ENCODE measurements around the gene PRF1. TPM values are rescaled to one million over a fixed set of nuclear protein-coding genes. Genes with fewer than 3 reads are reported as not detected.

PRF1 gene
- total and polyA plus RNA-seq, 2 donors (not counting 1 experiment from before 2014, with no cell fraction given) = 1.0 to 1.9 TPM

- POLR2A ChIA-PET = no interaction called here
- CTCF ChIA-PET = no interaction called here
- H3K4me1 ChIP-seq (ENCODE audit: control insufficient read depth in 2 of 2, insufficient read depth in 2 of 2, low read length in 2 of 2) = no peaks in the 10 kb centered on the region
Observed at GRCh38 chr10:70619271-70620019, 16.9 kb upstream of the PRF1 start.

More at GRCh38 chr10:70619271-70620019, 16.9 kb upstream of the PRF1 start:
- H3K4me3 ChIP-seq (ENCODE audit: control extremely low read depth in 1 of 5, extremely low read depth in 1 of 5, insufficient read depth in 1 of 5, low read depth in 2 of 5, low read length in 4 of 5) = no peak overlapping the region
- H4K20me1 ChIP-seq (ENCODE audit: control insufficient read depth, insufficient read depth, low read length, poor library complexity, severe bottlenecking) = no peaks in the 10 kb centered on the region
- H3K27ac ChIP-seq (ENCODE audit: low read length in 2 of 2) = no peak overlapping the region
- ATAC-seq (ENCODE audit: low read depth) (no peak), DNase-seq (no peak)
- no peak overlapping the region for H3K4me2 ChIP-seq (replicated peaks; ENCODE audit: low read depth, low read length, poor library complexity, severe bottlenecking)
- H3K27ac Mint-ChIP-seq = no peak overlapping the region
- H2AFZ ChIP-seq (ENCODE audit: insufficient read depth, low read depth, low read length, poor library complexity, severe bottlenecking) = no peak overlapping the region
- WGBS (ENCODE audit: insufficient coverage) = 86% methylated on average over 1 of the region's 4 CpGs
- H3K9me3 Mint-ChIP-seq (ENCODE audit: insufficient read depth) = peaks cover 11% of the 10 kb centered on the region
- intact Hi-C loops (cut with micrococcal nuclease) = no loop called here
- H3K4me3 Mint-ChIP-seq = no peak overlapping the region
- TF ChIP-seq CTCF (IDR thresholded peaks at IDR 0.05) = no peak
- no peak for TF ChIP-seq EZH2 (IDR thresholded peaks at IDR 0.05; ENCODE audit: borderline replicate concordance, insufficient read depth, low read depth, low read length, poor library complexity, severe bottlenecking)
- H3K9me3 ChIP-seq (ENCODE audit: control extremely low read depth in 1 of 3, control insufficient read depth in 2 of 3, insufficient read depth in 1 of 3, low read length in 2 of 3) = peaks cover 0 to 21% (median 9%) of the 10 kb centered on the region in 3 donors
- no peaks in the 10 kb centered on the region for H3K36me3 ChIP-seq (replicated peaks in 1 of 2; ENCODE audit: control extremely low read depth in 1 of 2, control insufficient read depth in 1 of 2, extremely low read depth in 1 of 2, insufficient read depth in 2 of 2, low read length in 1 of 2)
- H3K9ac ChIP-seq (ENCODE audit: low read length) = no peak overlapping the region
- H3K27me3 ChIP-seq (replicated peaks in 1 of 4; ENCODE audit: control extremely low read depth in 1 of 4, control insufficient read depth in 3 of 4, insufficient read depth in 4 of 4, low read length in 3 of 4) = peaks cover 0 to 8% (median 0%) of the 10 kb centered on the region in 4 experiments
- H3K27me3 Mint-ChIP-seq = peaks cover 40% of the 10 kb centered on the region
- no peaks in the 10 kb centered on the region for H3K79me2 ChIP-seq (ENCODE audit: control insufficient read depth, insufficient read depth, low read length)
- H3K4me1 Mint-ChIP-seq = no peaks in the 10 kb centered on the region
